MG63 (cell line): ENCODE measurements around the gene PLPP4. TPM values are rescaled to one million over a fixed set of nuclear protein-coding genes. Genes with fewer than 3 reads are reported as not detected.

Experiments used
- DNase-seq: peaks from one replicate; pipeline ENCODE4 v3.0.0-alpha.2; 2020
- H3K27me3 ChIP-seq: fragments of 250-450 bp; sonication (Bioruptor Pico); 2 replicates; pipeline ENCODE4 v1.5.1; 2020; ENCODE audit warnings: mild to moderate bottlenecking, moderate library complexity
- H3K36me3 ChIP-seq: fragments of 250-450 bp; sonication (Bioruptor Pico); 2 replicates; pipeline ENCODE4 v1.5.1; 2020; ENCODE audit warnings: mild to moderate bottlenecking, moderate library complexity
- H3K4me3 ChIP-seq: fragments of 250-450 bp; sonication (Bioruptor Pico); 2 replicates; pipeline ENCODE4 v1.5.1; 2020; ENCODE audit warnings: mild to moderate bottlenecking, moderate library complexity
- H3K9me3 ChIP-seq: fragments of 250-450 bp; sonication (Bioruptor Pico); 2 replicates; pipeline ENCODE4 v1.5.1; 2020; ENCODE audit warnings: mild to moderate bottlenecking, moderate library complexity
- total RNA-seq: library from RNA; depleted of rRNA; stranded (reverse); fragments of >200 nt; shearing (Covaris generic); gene quantifications from 2 replicates; pipeline ENCODE4 v1.2.3, GENCODE V29; 2014; ENCODE audit warnings: low replicate concordance

Gene PLPP4
- total RNA-seq, 1 experiment from 2014 or later = 3.4 TPM

GRCh38 chr10:120601999-120602398, 145.0 kb downstream of the PLPP4 start:
- Histone ChIP-seq H3K4me3 (no peak overlapping the region), H3K27me3 (no peaks in the 10 kb centered on the region), H3K36me3 (no peaks in the 10 kb centered on the region), H3K9me3 (no peaks in the 10 kb centered on the region)
- no peak for DNase-seq

DNA sequence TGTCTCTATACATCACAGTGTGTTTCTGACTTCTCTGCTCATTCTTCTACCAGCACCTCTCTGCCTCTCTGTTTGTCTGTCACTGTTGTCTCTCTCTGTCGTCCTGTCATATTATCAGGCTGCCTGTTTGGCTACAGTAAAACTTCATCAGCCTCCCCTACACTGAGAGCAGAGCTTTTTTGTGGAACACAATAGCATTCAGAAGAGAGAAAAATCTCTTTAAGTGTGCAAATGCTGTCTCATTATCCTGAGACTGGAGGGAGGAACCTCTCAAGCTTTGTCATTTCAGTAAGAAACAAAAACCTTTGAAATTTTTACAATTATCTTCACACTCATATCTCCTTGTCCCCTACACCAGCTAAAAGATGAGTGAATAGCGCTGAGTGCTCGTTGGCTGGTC, 148.4 kb downstream of the PLPP4 start:
- Histone ChIP-seq H3K36me3 (no peaks in the 10 kb centered on the region), H3K4me3 (no peak overlapping the region), H3K27me3 (no peaks in the 10 kb centered on the region), H3K9me3 (no peaks in the 10 kb centered on the region)
- no peak for DNase-seq

DNA sequence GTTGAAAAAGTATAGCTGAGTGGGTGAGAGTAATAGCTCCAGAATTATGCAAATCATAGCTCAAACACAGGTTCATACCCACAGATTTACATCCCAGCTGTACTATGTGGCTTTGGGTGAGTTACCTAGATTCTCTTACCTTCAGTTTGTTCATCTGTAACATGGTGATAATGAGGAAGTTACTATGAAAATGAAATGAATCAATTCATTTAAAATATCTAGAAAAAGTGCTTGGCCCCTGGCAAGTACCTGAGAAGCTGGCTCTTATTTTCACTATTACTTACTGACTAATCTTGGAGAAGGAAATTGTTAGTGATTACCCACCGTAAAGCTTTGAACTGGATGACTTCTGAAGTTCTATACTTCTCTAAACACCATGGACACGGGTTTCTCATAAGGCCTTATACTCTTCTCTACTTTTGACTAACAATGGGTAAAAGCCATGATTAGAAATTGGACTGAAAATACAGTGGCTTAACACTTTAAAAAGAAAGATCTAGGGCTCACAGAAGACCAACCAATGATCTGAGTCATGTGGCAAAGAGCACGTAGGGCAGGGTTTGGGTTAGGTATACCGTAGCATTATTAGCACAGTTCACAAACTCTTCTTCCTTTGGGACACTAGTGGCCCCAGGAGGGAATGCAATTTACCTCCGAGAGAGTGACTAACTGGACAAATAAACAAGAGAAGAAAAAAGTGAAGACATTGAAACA, 149.2 kb downstream of the PLPP4 start:
- Histone ChIP-seq H3K36me3 (no peaks in the 10 kb centered on the region), H3K9me3 (no peaks in the 10 kb centered on the region), H3K4me3 (no peak overlapping the region), H3K27me3 (no peaks in the 10 kb centered on the region)
- no peak for DNase-seq

- H3K27me3 ChIP-seq = no peaks in the 10 kb centered on the region
- H3K4me3 ChIP-seq = no peak overlapping the region
- DNase-seq = no peak
- no peaks in the 10 kb centered on the region for H3K36me3 ChIP-seq
- H3K9me3 ChIP-seq = no peaks in the 10 kb centered on the region
Observed at GRCh38 chr10:120607016-120607709, 150.1 kb downstream of the PLPP4 start.

DNA sequence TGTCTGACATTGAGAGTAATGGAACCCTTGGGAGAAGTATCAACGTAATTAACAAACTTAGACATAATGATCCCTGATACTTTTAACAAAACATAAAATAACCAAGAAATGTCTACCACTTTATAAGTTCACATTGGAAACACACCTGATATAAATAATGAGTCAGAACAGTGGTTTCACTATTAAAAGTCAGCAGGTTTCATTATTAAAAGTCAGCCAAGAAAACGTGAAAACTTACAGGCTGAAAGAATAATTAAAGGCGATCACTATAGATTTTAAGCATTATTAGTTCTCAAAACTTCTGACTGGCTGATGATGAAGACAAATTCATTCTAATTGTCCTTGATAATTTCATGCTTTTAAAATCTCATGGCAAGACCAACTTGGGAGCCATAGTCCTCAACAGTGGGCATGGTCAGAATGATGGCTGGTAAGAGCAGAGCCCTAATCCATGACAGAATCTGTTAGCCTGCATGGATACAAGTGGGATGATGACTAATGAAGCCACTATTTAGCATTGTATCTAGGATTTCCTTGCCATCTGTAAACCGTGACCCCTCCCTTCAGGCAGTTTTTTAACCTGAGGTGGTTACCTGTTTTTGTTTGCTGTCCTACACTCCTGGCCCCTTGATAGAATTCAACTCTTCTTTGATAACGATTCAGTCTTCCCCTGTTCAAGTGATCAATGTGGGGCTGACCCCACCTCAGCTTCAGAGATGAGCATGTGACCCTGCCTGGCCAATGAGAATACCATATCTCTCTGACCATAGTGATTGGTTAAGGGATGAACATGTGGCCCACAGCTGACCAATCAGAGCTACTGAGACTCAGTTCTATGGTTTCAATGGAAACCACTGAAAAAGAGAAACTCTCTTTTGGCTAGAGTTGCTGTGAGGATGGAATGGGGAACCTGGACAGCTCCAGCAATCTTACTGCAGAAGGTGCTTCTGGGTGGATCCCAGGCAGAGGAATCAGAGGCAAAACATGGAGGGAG, 151.0 kb downstream of the PLPP4 start:
- no peaks in the 10 kb centered on the region for H3K9me3 ChIP-seq
- no peak overlapping the region for H3K4me3 ChIP-seq
- no peak for DNase-seq
- H3K36me3 ChIP-seq = no peaks in the 10 kb centered on the region
- H3K27me3 ChIP-seq = no peaks in the 10 kb centered on the region

- Histone ChIP-seq H3K27me3 (no peaks in the 10 kb centered on the region), H3K4me3 (no peak overlapping the region), H3K36me3 (no peaks in the 10 kb centered on the region), H3K9me3 (no peaks in the 10 kb centered on the region)
- no peak for DNase-seq
Observed at GRCh38 chr10:120609006-120609405, 152.0 kb downstream of the PLPP4 start.

DNA sequence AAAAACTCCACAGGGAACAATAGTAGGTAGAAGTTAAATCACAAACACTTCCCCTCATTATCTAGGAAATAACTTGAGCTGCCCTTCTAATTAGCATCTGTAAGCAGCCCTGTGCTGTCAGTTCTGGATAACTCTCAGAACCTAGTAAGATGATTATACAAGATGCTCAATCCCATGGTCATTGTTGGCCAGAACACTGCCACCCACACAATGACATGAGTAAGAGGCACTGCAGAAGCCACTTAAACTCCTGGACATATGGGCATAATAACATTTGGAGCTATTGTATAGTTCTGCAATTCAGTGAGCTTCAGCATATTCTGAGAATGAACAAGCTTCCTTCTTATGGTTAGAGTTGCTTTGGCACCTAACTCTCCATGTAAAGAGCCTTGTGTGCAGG, 153.8 kb downstream of the PLPP4 start:
- no peak for DNase-seq
- H3K4me3 ChIP-seq = no peak overlapping the region
- H3K36me3 ChIP-seq = no peaks in the 10 kb centered on the region
- no peaks in the 10 kb centered on the region for H3K27me3 ChIP-seq
- H3K9me3 ChIP-seq = peaks cover 5% of the 10 kb centered on the region; the same call in 1 of the 2 replicates

DNA sequence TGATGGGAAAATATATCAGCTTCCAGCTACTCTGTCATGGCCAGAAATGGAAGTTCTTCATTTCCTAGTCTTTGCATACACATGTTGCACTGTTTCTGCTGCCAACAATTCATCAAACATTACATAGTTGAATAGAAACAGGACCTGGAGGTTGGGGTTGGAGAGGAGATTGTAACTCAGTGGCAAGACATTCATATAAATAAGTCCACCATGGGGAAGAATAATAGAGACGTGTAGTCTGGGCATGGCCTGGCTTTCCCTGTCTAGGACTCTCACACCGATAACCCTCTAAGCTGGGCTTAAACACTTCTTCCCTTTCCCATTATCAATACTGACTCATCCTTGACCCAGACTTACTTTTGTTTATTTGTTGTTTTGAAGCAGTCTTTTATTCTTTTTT, 155.7 kb downstream of the PLPP4 start:
- Histone ChIP-seq H3K36me3 (no peaks in the 10 kb centered on the region), H3K4me3 (no peak overlapping the region), H3K9me3 (peaks cover 12% of the 10 kb centered on the region; the same call in 1 of the 2 replicates), H3K27me3 (no peaks in the 10 kb centered on the region)
- no peak for DNase-seq

DNA sequence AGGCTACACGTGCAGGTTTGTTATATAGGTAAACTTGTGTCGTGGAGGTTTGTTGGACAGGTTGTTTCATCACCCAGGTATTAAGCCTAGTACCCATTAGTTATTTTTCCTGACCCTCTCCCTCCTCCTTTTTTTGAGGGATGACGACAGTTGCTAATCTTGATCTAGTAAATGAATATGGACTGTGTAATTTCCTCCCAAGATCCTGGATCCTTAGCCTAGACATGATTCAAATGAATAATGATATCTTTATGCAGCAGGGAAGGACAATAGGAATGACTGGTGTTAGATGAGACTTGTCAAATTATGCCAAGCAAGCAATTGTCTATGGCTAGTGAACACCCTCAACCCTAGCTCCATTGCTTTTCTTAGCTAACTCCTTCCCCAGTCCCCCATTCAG, 156.2 kb downstream of the PLPP4 start:
- Histone ChIP-seq H3K36me3 (no peaks in the 10 kb centered on the region), H3K27me3 (no peaks in the 10 kb centered on the region), H3K4me3 (no peak overlapping the region), H3K9me3 (peaks cover 12% of the 10 kb centered on the region; the same call in 1 of the 2 replicates)
- DNase-seq = no peak

DNA sequence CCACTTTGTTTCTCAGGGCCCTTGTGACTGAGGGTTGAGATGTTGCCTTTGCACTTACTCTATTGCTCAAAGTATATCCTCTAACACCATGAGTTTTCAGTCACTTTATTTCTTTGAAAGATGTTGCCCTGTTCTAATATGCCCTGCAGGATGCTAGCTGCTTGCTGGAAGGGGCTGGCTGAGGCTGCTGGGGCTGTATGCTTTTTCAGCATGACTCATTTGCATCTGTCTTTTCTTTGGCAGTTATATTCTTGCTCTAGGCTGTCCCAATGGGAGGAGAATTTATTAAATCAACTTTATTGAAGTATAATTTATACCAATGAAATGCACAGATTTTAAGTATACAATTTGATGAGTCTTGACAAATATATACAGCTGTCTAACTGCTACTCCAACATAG, 157.7 kb downstream of the PLPP4 start:
- H3K36me3 ChIP-seq = no peaks in the 10 kb centered on the region
- no peaks in the 10 kb centered on the region for H3K27me3 ChIP-seq
- H3K4me3 ChIP-seq = no peak overlapping the region
- peaks cover 12% of the 10 kb centered on the region; the same call in 1 of the 2 replicates for H3K9me3 ChIP-seq
- DNase-seq = no peak

GRCh38 chr10:120616311-120616911, 159.4 kb downstream of the PLPP4 start:
- no peaks in the 10 kb centered on the region for H3K36me3 ChIP-seq
- no peak for DNase-seq
- H3K9me3 ChIP-seq = peaks cover 12% of the 10 kb centered on the region; the same call in 1 of the 2 replicates
- no peaks in the 10 kb centered on the region for H3K27me3 ChIP-seq
- H3K4me3 ChIP-seq = no peak overlapping the region

GRCh38 chr10:120628197-120628596, 171.2 kb downstream of the PLPP4 start:
- Histone ChIP-seq H3K4me3 (no peak overlapping the region), H3K36me3 (no peaks in the 10 kb centered on the region), H3K9me3 (no peaks in the 10 kb centered on the region), H3K27me3 (no peaks in the 10 kb centered on the region)
- no peak for DNase-seq

DNA sequence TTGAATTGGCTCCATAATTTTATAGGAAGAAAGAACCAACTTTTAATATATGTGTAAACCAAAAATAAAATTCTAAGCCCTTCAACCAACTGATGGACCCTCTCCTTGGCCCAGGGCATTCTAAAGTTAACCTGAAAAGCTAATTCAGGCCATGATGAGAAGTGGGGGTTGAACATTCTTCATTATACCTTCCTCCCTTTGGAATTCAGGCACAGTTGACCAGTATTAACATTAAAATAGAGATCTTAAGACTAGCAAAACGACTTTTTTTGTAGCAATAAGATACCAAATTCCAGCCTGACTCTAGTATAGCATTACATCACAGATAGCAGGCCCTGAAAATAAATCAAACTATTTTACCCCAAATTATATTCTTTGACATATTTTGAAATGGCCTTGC, 173.2 kb downstream of the PLPP4 start:
- H3K4me3 ChIP-seq = no peak overlapping the region
- DNase-seq = no peak
- no peaks in the 10 kb centered on the region for H3K27me3 ChIP-seq
- H3K36me3 ChIP-seq = no peaks in the 10 kb centered on the region
- no peaks in the 10 kb centered on the region for H3K9me3 ChIP-seq

DNA sequence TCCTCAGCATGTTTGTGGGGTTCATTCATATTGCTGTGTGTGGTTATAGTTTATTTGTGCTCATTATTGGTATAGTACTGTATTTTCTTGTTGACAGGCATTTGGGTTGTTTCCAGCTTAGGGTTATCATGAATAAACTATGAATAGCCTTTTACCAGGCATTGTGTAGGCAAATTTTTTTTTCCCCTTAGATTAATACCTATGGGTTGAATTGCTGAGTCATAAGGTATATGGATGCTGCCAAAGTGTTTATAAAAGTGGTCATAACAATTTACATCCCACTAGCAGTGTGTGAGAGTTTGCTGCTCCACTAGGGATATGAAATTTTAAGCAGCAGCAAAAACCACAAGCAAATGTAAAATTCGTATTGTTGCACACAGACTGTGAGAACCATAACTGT, 175.0 kb downstream of the PLPP4 start:
- H3K27me3 ChIP-seq = no peaks in the 10 kb centered on the region
- H3K9me3 ChIP-seq = no peaks in the 10 kb centered on the region
- no peak overlapping the region for H3K4me3 ChIP-seq
- no peak for DNase-seq
- no peaks in the 10 kb centered on the region for H3K36me3 ChIP-seq

GRCh38 chr10:120632942-120633341, 175.9 kb downstream of the PLPP4 start:
- H3K27me3 ChIP-seq = no peaks in the 10 kb centered on the region
- no peak for DNase-seq

DNA sequence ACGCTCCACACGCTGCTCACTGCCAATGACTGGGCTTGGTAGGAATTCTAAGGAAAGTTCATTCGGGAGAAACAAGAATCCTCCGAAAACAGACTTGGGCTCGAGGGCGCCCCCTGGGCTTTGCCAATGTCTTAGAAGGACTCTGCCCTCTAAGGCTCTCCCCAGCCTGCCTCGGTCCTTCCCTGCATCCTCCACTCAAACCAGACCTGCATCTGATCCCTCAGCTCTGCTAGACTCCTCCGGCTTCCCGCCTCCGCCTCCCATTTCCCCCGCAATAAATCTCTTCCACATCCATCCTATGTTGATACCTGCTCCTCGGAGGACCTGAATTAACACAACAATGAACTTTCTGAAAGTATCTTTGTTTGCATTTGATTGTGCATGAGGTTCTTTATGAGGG, 177.6 kb downstream of the PLPP4 start:
- DNase-seq = no peak
- Histone ChIP-seq H3K4me3 (no peak overlapping the region), H3K9me3 (no peaks in the 10 kb centered on the region)

More at GRCh38 chr10:120632942-120633341, 175.9 kb downstream of the PLPP4 start:
- Histone ChIP-seq H3K9me3 (no peaks in the 10 kb centered on the region), H3K4me3 (no peak overlapping the region), H3K36me3 (no peaks in the 10 kb centered on the region)

More for the DNA sequence above, 177.6 kb downstream of the PLPP4 start:
- Histone ChIP-seq H3K27me3 (no peaks in the 10 kb centered on the region), H3K36me3 (no peaks in the 10 kb centered on the region)
